HepG2 (cell line): ENCODE results near the gene MRPL36. TPM values are rescaled to one million over a fixed set of nuclear protein-coding genes. Genes with fewer than 3 reads are reported as not detected.

Experiments used
- ATAC-seq: fragments of 200-7000 bp; cut with Tn5 transposase; 3 replicates; pipeline ENCODE4 v1.9.1; 2020; ENCODE audit warnings: mild to moderate bottlenecking, moderate library complexity
- BruUV-seq: library from RNA; stranded (reverse); fragments of 400-500 nt; replicated peaks from 2 replicates; lab custom pipeline; 2021; lab: Mats Ljungman, UMichigan
- CTCF ChIA-PET: fragments of 300-600 bp; formaldehyde crosslinking; extraction: SDS; loops from one replicate; lab custom pipeline; 2021; ENCODE audit warnings: low total read pairs, inconsistent platforms, low intra/inter-chr PET ratio; lab: Yijun Ruan, JAX
- POLR2A ChIA-PET: fragments of 350-600 bp; sonication (Branson Sonifier 250); formaldehyde crosslinking; loops from one replicate; lab custom pipeline; 2020; ENCODE audit warnings: antibody characterized with exemption, inconsistent platforms; lab: Yijun Ruan, JAX
- DNase-seq: peaks from one replicate; pipeline ENCODE4 v3.0.0-alpha.2; 2015; ENCODE audit warnings: low spot score
- FAIRE-seq: peaks from 3 replicates; lab custom pipeline; 2011; peaks lifted over from hg19 to GRCh38; lab: Jason Lieb, UNC
- H2AFZ ChIP-seq: one replicate; pipeline ENCODE4 v1.6.1; 2011; ENCODE audit warnings: low read length, inconsistent platforms
- H3K27ac ChIP-seq: fragments of 300-600 bp; 3 replicates; pipeline ENCODE4 v1.8.0; 2011; ENCODE audit warnings: mixed run types, mild to moderate bottlenecking, mixed read lengths, low read length, inconsistent platforms; ENCODE audit not compliant: insufficient read depth; ENCODE audit errors: extremely low read length
- H3K27me3 ChIP-seq, 2 experiments: fragments of 200-600 bp in 1 of 2; 2 replicates in 1 of 2; 3 replicates in 1 of 2; pipeline versions ENCODE4 v1.6.0 to v1.8.0; 2011; ENCODE audit warnings: low read length in 2 of 2, mild to moderate bottlenecking in 2 of 2, moderate library complexity in 2 of 2, inconsistent platforms in 1 of 2; ENCODE audit not compliant: insufficient read depth in 2 of 2, control insufficient read depth in 1 of 2
- H3K36me3 ChIP-seq, 2 experiments: fragments of 200-600 bp in 1 of 2; replicated peaks in 1 of 2; 2 replicates in 1 of 2; 3 replicates in 1 of 2; pipeline versions ENCODE4 v1.5.1 to v1.8.0; 2011; ENCODE audit warnings: low read length in 2 of 2, inconsistent platforms in 1 of 2; ENCODE audit not compliant: insufficient read depth in 2 of 2, control insufficient read depth in 1 of 2
- H3K4me1 ChIP-seq: 2 replicates; pipeline ENCODE4 v1.5.1; 2012; ENCODE audit warnings: low read length, inconsistent platforms; ENCODE audit not compliant: insufficient read depth
- H3K4me2 ChIP-seq: 2 replicates; pipeline ENCODE4 v1.6.0; 2011; ENCODE audit warnings: low read depth, low read length, inconsistent platforms
- H3K4me3 ChIP-seq, 3 experiments: fragments of 200-600 bp in 1 of 3; sonication (generic), shearing (Covaris generic) in 1 of 3; replicated peaks in 1 of 3; 2 replicates each; pipeline ENCODE4 v1.5.1; 2011 to 2016; ENCODE audit warnings: low read length in 3 of 3, inconsistent platforms in 2 of 3, low read depth in 2 of 3, mild to moderate bottlenecking in 2 of 3, control low read depth in 1 of 3, mixed read lengths in 1 of 3; ENCODE audit not compliant: insufficient read depth in 1 of 3
- H3K79me2 ChIP-seq: one replicate; pipeline ENCODE4 v1.6.1; 2011; ENCODE audit warnings: low read length, inconsistent platforms; ENCODE audit not compliant: insufficient read depth
- H3K9ac ChIP-seq: 2 replicates; pipeline ENCODE4 v1.6.0; 2011; ENCODE audit warnings: mild to moderate bottlenecking, low read depth, low read length, inconsistent platforms; ENCODE audit not compliant: insufficient read depth
- H3K9me3 ChIP-seq: 2 replicates; pipeline ENCODE4 v1.5.1; 2012; ENCODE audit warnings: mild to moderate bottlenecking, low read length
- H4K20me1 ChIP-seq: 2 replicates; pipeline ENCODE4 v1.6.0; 2011; ENCODE audit warnings: inconsistent platforms, mild to moderate bottlenecking, low read length, moderate library complexity; ENCODE audit not compliant: insufficient read depth
- FOXP1 ChIP-seq, 2 experiments: fragments of 450-650 bp in 1 of 2; IDR thresholded peaks; 2 replicates each; pipeline ENCODE4 v1.6.1; 2017 to 2018; ENCODE audit warnings: antibody characterized with exemption in 1 of 2
- MAFF ChIP-seq: IDR thresholded peaks from 2 replicates; pipeline ENCODE4 v1.6.1; 2011; ENCODE audit warnings: low read depth, low read length, improper control_type of control experiment
- MAFK ChIP-seq, 2 experiments: IDR thresholded peaks in 1 of 2; conservative IDR thresholded peaks in 1 of 2; 2 replicates each; pipeline ENCODE4 v1.6.1; 2011; ENCODE audit warnings: improper control_type of control experiment in 2 of 2, low read length in 2 of 2
- NRL ChIP-seq: sonication (generic); formaldehyde crosslinking; IDR thresholded peaks from 2 replicates; pipeline ENCODE4 v1.5.0; 2020; ENCODE audit warnings: missing genetic modification reagents, mild to moderate bottlenecking, moderate library complexity, borderline replicate concordance
- POLR2AphosphoS5 ChIP-seq: IDR thresholded peaks from 2 replicates; pipeline ENCODE4 v1.6.1; 2012; ENCODE audit warnings: low read depth, low read length
- SETDB1 ChIP-seq: sonication (generic); formaldehyde crosslinking; IDR thresholded peaks from 2 replicates; pipeline ENCODE4 v1.5.1; 2020; ENCODE audit warnings: missing genetic modification reagents, mild to moderate bottlenecking, borderline replicate concordance
- SP140L ChIP-seq: sonication (generic); formaldehyde crosslinking; IDR thresholded peaks from 2 replicates; pipeline ENCODE4 v1.4.0; 2020; ENCODE audit warnings: missing genetic modification reagents, borderline replicate concordance
- ZNF24 ChIP-seq: fragments of 450-650 bp; IDR thresholded peaks from 2 replicates; pipeline ENCODE4 v1.6.1; 2017; ENCODE audit warnings: antibody characterized with exemption, mild to moderate bottlenecking
- ZNF557 ChIP-seq: sonication (generic); formaldehyde crosslinking; IDR thresholded peaks from 2 replicates; pipeline ENCODE4 v1.4.0; 2020; ENCODE audit warnings: missing genetic modification reagents
- WGBS: methylation state at CpG from one replicate; pipeline ENCODE4 v1.1.6; 2017; ENCODE audit warnings: low lambda C conversion rate; 5-methylcytosine and 5-hydroxymethylcytosine counted together
- in situ Hi-C: cut with HindIII; loops from 2 replicates; pipeline ENCODE4 v1.10.0; 2017; ENCODE audit warnings: low pct_unique_long_range_greater_than_20kb; ENCODE audit not compliant: extremely low pct_ligation_motif_present
- intact Hi-C: fragments of 100-400 bp; cut with micrococcal nuclease; formaldehyde crosslinking; loops from one replicate; pipeline ENCODE4 v1.10.0; 2022; ENCODE audit not compliant: unreplicated experiment
- polyA plus RNA-seq, 8 experiments: library from polyadenylated mRNA; depleted of rRNA in 3 of 8; stranded (reverse) in 7 of 8; unstranded in 1 of 8; fragments of >200 nt; fragmentation: Illumina TruSeq in 4 of 8; extraction: Trizol in 4 of 8; gene quantifications; 2 replicates each; pipeline versions ENCODE4 v1.2.1 to v1.2.3, GENCODE V29; 2011 to 2016; ENCODE audit warnings: low read depth in 4 of 8, missing spikeins in 1 of 8, mixed read lengths in 1 of 8; ENCODE audit not compliant: insufficient read depth in 1 of 8
- total RNA-seq, 5 experiments: library from RNA; depleted of rRNA; stranded (reverse); fragments of >200 nt; fragmentation: Illumina TruSeq; extraction: Trizol; gene quantifications; 2 replicates each; pipeline ENCODE4 v1.2.3, GENCODE V29; 2016; ENCODE audit warnings: low read depth in 1 of 5
- TF ChIP-seq, protein P1 (sequence below): sonication (generic); formaldehyde crosslinking; IDR thresholded peaks from 2 replicates; pipeline ENCODE4 v1.4.0; 2020; ENCODE audit warnings: mild to moderate bottlenecking, missing genetic modification reagents
- TF ChIP-seq, protein P2 (sequence below): sonication (generic); formaldehyde crosslinking; IDR thresholded peaks from 2 replicates; pipeline ENCODE4 v1.9.0; 2021; ENCODE audit warnings: missing genetic modification reagents, mild to moderate bottlenecking, borderline replicate concordance
- TF ChIP-seq, protein P3 (sequence below): sonication (generic); formaldehyde crosslinking; IDR thresholded peaks from 2 replicates; pipeline ENCODE4 v1.8.1; 2023; ENCODE audit warnings: mild to moderate bottlenecking, inconsistent platforms, moderate library complexity, missing genetic modification reagents, borderline replicate concordance
- TF ChIP-seq, protein P4 (sequence below): sonication (generic); formaldehyde crosslinking; IDR thresholded peaks from 2 replicates; pipeline ENCODE4 v1.5.0; 2020; ENCODE audit warnings: mild to moderate bottlenecking, missing genetic modification reagents, borderline replicate concordance

Gene MRPL36
- total and polyA plus RNA-seq, 2 of the 13 experiments (the other 11 are each of a cell fraction or from before 2014, with no cell fraction given) = 71.3 to 113 TPM

DNA sequence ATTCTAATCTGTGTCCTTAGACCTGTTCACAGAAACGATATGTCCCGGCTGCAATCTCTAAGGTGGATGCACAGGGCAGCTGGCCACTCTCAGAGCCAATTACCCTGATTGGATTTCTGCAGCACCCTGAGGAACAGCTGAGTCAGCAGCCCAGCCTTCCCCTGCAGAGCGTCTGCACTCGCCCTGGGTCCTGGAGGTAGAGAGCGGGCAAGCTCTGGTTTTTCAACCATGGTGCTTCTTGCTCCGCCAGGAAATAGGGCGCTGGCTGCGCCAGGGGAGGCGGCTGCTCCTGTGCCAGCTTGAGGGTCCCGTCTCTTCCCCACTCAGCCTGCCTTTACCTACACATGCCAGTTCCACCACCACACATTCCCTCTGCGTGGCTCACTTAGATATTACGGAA, 20.7 kb upstream of the MRPL36 start:
- H3K4me1 ChIP-seq = peaks cover 10% of the 10 kb centered on the region
- no peak overlapping the region for H3K4me2 ChIP-seq
- POLR2A ChIA-PET = interaction anchor here (1.0 kb wide), 1 partner anchor 19 kb away, joined by 3 read pairs; the partner anchor contains the start of gene NDUFS6
- no peaks in the 10 kb centered on the region for H4K20me1 ChIP-seq
- 100% methylated on average over 9 of the region's 12 CpGs for WGBS
- DNase-seq (no peak), FAIRE-seq (no peak), ATAC-seq (no peak)
- TF ChIP-seq ZNF24 = no peak
- TF ChIP-seq, protein P1, sequence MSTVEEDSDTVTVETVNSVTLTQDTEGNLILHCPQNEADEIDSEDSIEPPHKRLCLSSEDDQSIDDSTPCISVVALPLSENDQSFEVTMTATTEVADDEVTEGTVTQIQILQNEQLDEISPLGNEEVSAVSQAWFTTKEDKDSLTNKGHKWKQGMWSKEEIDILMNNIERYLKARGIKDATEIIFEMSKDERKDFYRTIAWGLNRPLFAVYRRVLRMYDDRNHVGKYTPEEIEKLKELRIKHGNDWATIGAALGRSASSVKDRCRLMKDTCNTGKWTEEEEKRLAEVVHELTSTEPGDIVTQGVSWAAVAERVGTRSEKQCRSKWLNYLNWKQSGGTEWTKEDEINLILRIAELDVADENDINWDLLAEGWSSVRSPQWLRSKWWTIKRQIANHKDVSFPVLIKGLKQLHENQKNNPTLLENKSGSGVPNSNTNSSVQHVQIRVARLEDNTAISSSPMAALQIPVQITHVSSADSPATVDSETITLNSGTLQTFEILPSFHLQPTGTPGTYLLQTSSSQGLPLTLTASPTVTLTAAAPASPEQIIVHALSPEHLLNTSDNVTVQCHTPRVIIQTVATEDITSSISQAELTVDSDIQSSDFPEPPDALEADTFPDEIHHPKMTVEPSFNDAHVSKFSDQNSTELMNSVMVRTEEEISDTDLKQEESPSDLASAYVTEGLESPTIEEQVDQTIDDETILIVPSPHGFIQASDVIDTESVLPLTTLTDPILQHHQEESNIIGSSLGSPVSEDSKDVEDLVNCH (CRISPR knock-in tag) = no peak
- peak; percentile 86 to 91 for TF ChIP-seq MAFK (conservative IDR thresholded peaks at IDR 0.05 in 1 of 2, IDR thresholded peaks at IDR 0.05 in 1 of 2; ENCODE audit: low read length in 2 of 2)
- TF ChIP-seq, protein P2, sequence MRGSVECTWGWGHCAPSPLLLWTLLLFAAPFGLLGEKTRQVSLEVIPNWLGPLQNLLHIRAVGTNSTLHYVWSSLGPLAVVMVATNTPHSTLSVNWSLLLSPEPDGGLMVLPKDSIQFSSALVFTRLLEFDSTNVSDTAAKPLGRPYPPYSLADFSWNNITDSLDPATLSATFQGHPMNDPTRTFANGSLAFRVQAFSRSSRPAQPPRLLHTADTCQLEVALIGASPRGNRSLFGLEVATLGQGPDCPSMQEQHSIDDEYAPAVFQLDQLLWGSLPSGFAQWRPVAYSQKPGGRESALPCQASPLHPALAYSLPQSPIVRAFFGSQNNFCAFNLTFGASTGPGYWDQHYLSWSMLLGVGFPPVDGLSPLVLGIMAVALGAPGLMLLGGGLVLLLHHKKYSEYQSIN (CRISPR knock-in tag) = no peak
- no peak for TF ChIP-seq SETDB1 (CRISPR knock-in tag)
- TF ChIP-seq MAFF = peak; percentile 85
- no peak for TF ChIP-seq FOXP1 (IDR thresholded peaks at IDR 0.05)
- TF ChIP-seq FOXP1 (CRISPR knock-in tag; IDR thresholded peaks at IDR 0.05) = no peak
- TF ChIP-seq ZNF557 (CRISPR knock-in tag) = no peak
- TF ChIP-seq, protein P3, sequence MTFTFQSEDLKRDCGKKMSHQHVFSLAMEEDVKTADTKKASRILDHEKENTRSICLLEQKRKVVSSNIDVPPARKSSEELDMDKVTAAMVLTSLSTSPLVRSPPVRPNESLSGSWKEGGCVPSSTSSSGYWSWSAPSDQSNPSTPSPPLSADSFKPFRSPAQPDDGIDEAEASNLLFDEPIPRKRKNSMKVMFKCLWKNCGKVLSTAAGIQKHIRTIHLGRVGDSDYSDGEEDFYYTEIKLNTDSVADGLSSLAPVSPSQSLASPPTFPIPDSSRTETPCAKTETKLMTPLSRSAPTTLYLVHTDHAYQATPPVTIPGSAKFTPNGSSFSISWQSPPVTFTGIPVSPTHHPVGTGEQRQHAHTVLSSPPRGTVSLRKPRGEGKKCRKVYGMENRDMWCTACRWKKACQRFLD (CRISPR knock-in tag) = no peak
- TF ChIP-seq POLR2AphosphoS5 = no peak
- TF ChIP-seq SP140L = no peak
- TF ChIP-seq, protein P4, sequence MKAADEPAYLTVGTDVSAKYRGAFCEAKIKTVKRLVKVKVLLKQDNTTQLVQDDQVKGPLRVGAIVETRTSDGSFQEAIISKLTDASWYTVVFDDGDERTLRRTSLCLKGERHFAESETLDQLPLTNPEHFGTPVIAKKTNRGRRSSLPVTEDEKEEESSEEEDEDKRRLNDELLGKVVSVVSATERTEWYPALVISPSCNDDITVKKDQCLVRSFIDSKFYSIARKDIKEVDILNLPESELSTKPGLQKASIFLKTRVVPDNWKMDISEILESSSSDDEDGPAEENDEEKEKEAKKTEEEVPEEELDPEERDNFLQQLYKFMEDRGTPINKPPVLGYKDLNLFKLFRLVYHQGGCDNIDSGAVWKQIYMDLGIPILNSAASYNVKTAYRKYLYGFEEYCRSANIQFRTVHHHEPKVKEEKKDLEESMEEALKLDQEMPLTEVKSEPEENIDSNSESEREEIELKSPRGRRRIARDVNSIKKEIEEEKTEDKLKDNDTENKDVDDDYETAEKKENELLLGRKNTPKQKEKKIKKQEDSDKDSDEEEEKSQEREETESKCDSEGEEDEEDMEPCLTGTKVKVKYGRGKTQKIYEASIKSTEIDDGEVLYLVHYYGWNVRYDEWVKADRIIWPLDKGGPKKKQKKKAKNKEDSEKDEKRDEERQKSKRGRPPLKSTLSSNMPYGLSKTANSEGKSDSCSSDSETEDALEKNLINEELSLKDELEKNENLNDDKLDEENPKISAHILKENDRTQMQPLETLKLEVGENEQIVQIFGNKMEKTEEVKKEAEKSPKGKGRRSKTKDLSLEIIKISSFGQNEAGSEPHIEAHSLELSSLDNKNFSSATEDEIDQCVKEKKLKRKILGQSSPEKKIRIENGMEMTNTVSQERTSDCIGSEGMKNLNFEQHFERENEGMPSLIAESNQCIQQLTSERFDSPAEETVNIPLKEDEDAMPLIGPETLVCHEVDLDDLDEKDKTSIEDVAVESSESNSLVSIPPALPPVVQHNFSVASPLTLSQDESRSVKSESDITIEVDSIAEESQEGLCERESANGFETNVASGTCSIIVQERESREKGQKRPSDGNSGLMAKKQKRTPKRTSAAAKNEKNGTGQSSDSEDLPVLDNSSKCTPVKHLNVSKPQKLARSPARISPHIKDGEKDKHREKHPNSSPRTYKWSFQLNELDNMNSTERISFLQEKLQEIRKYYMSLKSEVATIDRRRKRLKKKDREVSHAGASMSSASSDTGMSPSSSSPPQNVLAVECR = no peak
- no peak for TF ChIP-seq NRL
- peaks cover 15 to 51% of the 10 kb centered on the region in 2 experiments for H3K36me3 ChIP-seq
- no peaks in the 10 kb centered on the region for H3K27me3 ChIP-seq
- CTCF ChIA-PET = no interaction called here
- no peak overlapping the region for H2AFZ ChIP-seq
- no TSS peak for BruUV-seq
- H3K9ac ChIP-seq = no peak overlapping the region
- H3K79me2 ChIP-seq = no peaks in the 10 kb centered on the region
- in situ Hi-C loops (no loop called here), intact Hi-C loops (no loop called here)
- no peaks in the 10 kb centered on the region for H3K9me3 ChIP-seq
- no peak overlapping the region for H3K4me3 ChIP-seq
- H3K27ac ChIP-seq = no peak overlapping the region
